ENCODE data around the gene SERPINE2.
A peak's percentile ranks its signal among the peaks of the same experiment; 100 is the strongest.

SERPINE2 gene

DNA sequence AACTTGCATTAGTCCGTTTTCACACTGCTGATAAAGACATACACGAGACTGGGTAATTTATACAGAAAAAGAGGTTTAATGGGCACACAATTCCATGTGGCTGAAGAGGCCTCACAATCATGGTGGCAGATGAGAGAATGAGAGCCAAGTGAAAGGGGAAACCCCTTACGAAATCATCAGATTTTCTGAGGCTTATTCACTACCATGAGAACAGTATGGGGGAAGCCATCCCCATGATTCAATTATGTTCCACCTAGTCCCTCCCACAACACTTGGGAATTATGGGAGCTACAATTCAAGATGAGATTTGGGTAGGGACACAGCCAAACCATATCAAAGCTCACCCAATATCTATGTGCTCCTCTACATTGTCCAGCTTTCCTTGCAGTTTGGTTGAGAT is 16.0 kb upstream of the SERPINE2 start:
- H3K9me3 ChIP-seq: no peaks in the 10 kb centered on the region
- H3K4me1 ChIP-seq: no peaks in the 10 kb centered on the region
- no peak overlapping the region for H3K4me3 ChIP-seq
- no peak overlapping the region for H3K27ac ChIP-seq
- no peak for TF ChIP-seq Cebpa-rat (IDR thresholded peaks at IDR 0.05)
- no peak overlapping the region for H3K4me2 ChIP-seq
- H3K27me3 ChIP-seq: no peaks in the 10 kb centered on the region
- no peaks in the 10 kb centered on the region for H4K20me1 ChIP-seq
- H3K9ac ChIP-seq: no peak overlapping the region
- H3K36me3 ChIP-seq: no peaks in the 10 kb centered on the region

DNA sequence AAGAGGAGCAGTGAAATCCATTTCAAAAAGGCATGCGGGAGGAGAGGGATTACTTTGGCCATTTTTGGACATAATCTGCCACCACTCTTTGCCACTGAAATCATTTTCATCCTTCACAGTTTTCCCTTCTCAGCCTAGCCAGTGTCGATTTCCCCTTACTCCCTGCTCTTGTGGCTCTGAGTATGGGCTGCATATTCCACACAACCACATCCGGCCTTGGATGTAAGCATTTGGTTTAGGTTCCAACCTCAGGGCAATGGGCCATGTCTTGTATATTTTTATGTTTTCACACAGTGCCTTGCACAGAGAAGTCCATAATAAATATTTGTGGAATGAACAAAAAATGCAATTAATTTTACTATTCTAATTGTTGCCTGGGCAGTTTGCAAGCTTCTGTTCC is 7.7 kb upstream of the SERPINE2 start:
- no peaks in the 10 kb centered on the region for H3K9me3 ChIP-seq
- no peak overlapping the region for H3K4me2 ChIP-seq
- no peaks in the 10 kb centered on the region for H3K4me1 ChIP-seq
- no peaks in the 10 kb centered on the region for H3K27me3 ChIP-seq
- H3K36me3 ChIP-seq: no peaks in the 10 kb centered on the region
- H3K4me3 ChIP-seq: no peak overlapping the region
- TF ChIP-seq Cebpa-rat (IDR thresholded peaks at IDR 0.05): no peak
- H3K27ac ChIP-seq: no peak overlapping the region
- H4K20me1 ChIP-seq: no peaks in the 10 kb centered on the region
- H3K9ac ChIP-seq: no peak overlapping the region

DNA sequence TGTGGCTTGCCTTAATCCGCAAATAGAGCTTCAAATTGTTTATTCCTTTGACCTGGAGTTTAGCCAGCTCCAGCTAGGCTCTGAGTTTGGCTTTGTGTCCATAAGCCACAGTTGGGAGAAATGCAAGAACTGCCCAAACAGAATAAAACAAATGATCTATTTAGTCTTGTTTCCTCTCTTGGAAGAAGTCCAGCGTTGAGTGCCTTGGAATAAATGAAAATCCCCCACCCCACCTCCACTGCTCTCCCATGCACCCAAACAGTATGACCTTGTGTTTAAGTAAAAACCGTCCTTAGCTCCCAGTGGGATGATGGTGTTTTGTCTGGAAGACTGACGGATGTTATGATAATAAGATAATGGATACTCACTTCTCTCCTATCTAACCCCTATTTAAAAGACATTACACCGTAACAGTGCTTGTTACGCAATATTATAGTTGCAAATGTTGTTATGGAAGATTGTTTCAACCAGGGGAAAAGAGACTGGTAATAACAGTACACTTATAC is 3.2 kb upstream of the SERPINE2 start:
- H3K36me3 ChIP-seq: no peaks in the 10 kb centered on the region
- peak; percentile 68; the same call in 1 of the 2 replicates for TF ChIP-seq Cebpa-rat (IDR thresholded peaks at IDR 0.05)

DNA sequence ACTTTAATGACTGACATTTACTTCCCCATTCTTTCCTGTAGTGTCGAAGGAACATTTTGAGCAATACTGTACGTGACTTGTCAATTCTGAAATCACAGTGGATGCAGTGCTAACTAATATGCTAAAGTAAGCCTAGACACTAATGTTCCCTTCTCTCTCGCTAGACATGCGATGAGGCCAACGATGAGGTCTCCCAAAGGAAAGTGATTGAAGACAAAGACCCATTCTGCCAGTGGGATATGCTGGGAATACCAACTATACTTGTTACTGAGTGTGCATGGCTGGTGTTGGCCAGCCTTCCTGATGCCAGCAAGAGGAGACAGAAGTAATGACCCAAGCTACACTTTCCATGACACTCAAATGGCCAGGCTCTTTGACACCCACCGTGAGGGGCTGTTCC is 2.5 kb upstream of the SERPINE2 start:
- H3K4me2 ChIP-seq: no peak overlapping the region
- no peak for TF ChIP-seq Cebpa-rat (IDR thresholded peaks at IDR 0.05)
- peaks cover 13% of the 10 kb centered on the region for H3K4me1 ChIP-seq
- H3K36me3 ChIP-seq: no peaks in the 10 kb centered on the region
- no peak overlapping the region for H3K9ac ChIP-seq
- H4K20me1 ChIP-seq: peaks cover 7% of the 10 kb centered on the region
- no peaks in the 10 kb centered on the region for H3K9me3 ChIP-seq
- H3K27me3 ChIP-seq: no peaks in the 10 kb centered on the region
- H3K4me3 ChIP-seq: no peak overlapping the region
- H3K27ac ChIP-seq: no peak overlapping the region

More for the DNA sequence above, 3.2 kb upstream of the SERPINE2 start:
- Histone ChIP-seq H3K4me3 (no peak overlapping the region), H3K9ac (no peak overlapping the region), H3K27ac (no peak overlapping the region), H3K27me3 (no peaks in the 10 kb centered on the region), H3K4me1 (peaks cover 10% of the 10 kb centered on the region), H3K4me2 (no peak overlapping the region), H3K9me3 (no peaks in the 10 kb centered on the region), H4K20me1 (peaks cover 5% of the 10 kb centered on the region)

DNA sequence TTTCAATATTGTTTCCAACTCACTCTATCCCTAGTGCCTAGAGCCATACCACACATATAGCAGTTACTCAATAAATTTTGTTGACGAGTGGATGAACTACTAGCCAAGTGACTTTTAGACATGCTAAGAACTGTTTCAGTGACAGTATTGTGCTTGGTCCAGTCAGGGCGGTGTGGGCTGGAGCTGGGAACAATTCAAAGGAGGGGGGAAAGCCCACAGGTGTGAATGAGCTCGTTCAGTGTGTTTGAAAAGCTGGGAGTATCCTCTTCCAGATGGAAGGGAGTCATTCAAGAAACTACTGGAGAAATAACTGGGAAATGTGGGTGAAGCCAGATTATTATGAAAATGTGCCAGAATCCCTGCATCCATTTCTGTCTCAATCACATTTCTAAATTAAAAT is 1.7 kb upstream of the SERPINE2 start:
- Histone ChIP-seq H3K4me2 (no peak overlapping the region), H3K4me1 (peaks cover 13% of the 10 kb centered on the region), H3K9me3 (no peaks in the 10 kb centered on the region), H3K36me3 (no peaks in the 10 kb centered on the region), H4K20me1 (peaks cover 7% of the 10 kb centered on the region), H3K27ac (no peak overlapping the region), H3K9ac (no peak overlapping the region), H3K27me3 (no peaks in the 10 kb centered on the region), H3K4me3 (no peak overlapping the region)
- no peak for TF ChIP-seq Cebpa-rat (IDR thresholded peaks at IDR 0.05)

DNA sequence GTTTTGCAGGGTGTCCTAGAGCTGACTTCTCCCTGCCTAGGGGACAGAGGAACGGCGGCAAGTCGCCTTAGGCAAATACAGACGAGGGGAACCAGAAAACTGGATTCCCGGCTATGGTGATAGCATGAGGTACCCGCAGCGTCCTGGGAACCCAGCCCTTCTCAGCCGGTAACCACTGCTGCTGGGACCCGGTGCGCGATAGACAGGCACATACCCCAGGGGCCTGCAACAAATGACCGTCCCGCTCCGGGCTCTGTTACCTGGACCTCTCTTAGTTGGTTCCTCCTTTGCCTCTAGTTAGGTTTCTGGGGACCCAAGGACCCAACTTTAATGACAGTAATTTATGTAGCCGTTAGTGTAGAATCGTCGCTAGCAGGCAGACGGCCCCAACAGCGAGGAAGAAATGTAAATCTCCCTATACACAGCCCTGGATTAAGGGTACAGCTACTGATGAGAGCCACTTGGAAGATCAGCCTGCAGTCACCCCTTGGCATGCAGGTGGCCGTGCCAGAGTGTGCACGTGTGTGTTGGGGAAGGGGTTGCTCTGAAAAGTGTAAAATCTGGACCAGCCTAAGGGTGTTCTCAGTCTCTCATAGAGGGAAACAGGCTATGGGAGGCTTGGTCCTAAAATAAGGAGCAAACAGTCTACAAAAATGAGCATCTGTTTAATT is 819 bp upstream of the SERPINE2 start:
- no peaks in the 10 kb centered on the region for H3K27me3 ChIP-seq
- TF ChIP-seq Cebpa-rat (IDR thresholded peaks at IDR 0.05): no peak
- peak overlapping the region; percentile 73 for H3K9ac ChIP-seq
- peak overlapping the region; percentile 89 for H3K4me3 ChIP-seq
- H3K9me3 ChIP-seq: no peaks in the 10 kb centered on the region
- H3K36me3 ChIP-seq: no peaks in the 10 kb centered on the region
- H4K20me1 ChIP-seq: peaks cover 7% of the 10 kb centered on the region
- peak overlapping the region; percentile 81; the same call in 1 of the 2 replicates for H3K27ac ChIP-seq
- peaks cover 13% of the 10 kb centered on the region for H3K4me1 ChIP-seq
- H3K4me2 ChIP-seq: peak overlapping the region; percentile 95

DNA sequence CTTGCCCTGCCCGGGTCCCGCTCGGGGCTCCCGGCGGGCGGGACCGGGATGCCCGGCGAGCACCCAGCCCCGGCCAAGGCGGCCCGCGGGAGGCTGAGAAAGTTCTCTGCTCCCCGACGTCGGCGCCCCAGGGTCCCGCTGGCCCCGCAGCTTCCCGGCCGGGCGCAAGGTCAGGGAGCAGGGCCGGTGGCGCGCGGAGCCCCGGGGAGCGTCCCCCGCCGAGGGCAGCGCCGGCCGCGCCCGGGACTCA is 331 bp downstream of the SERPINE2 start:
- Histone ChIP-seq H3K9me3 (no peaks in the 10 kb centered on the region), H3K4me1 (peaks cover 22% of the 10 kb centered on the region), H3K27ac (peak overlapping the region; percentile 81), H3K4me3 (peak overlapping the region; percentile 89), H4K20me1 (peaks cover 7% of the 10 kb centered on the region), H3K27me3 (no peaks in the 10 kb centered on the region), H3K4me2 (peak overlapping the region; percentile 95), H3K36me3 (no peaks in the 10 kb centered on the region), H3K9ac (peak overlapping the region; percentile 82)
- TF ChIP-seq Cebpa-rat (IDR thresholded peaks at IDR 0.05): no peak

DNA sequence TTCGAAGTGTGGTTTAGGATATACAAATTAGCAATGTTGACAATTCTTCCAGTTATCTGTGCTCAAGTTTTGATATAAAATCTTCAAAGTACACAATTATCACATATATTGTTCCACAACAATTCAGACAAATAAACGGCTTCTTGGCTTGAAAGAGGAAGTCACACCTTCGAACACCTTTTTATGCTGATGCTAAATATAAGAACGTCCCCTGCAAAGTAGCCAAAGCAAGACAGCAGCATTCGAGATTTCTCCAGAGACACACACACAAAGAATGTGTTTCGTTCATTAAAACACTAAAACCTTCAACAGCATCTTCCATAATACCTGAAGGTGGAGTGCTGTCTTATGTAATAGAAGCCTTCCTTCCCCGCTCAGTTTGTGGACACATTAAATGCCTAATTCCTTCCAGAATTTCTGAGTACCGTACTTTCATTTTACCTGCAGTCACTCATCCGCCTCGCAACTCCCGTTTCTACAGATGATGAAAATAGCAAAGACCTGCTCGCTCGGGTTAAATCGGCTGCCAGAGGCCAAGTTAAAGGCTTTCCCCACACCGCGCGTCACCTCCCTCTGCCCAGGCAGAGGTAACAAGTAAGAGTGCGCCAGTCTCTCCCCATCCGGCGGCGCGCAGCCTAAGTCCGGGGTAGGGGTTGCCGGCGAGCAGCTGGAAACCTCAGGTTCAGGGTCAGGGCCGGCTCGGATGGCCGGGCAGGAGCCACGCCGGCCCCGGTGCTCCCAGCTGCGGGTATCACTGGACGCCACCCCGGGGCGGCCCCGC is 847 bp downstream of the SERPINE2 start:
- H3K36me3 ChIP-seq: no peaks in the 10 kb centered on the region
- peaks cover 7% of the 10 kb centered on the region for H4K20me1 ChIP-seq
- peaks cover 27% of the 10 kb centered on the region for H3K4me1 ChIP-seq
- peak overlapping the region; percentile 81 for H3K27ac ChIP-seq
- H3K9ac ChIP-seq: peak overlapping the region; percentile 82
- H3K27me3 ChIP-seq: no peaks in the 10 kb centered on the region
- H3K4me2 ChIP-seq: peak overlapping the region; percentile 95
- peak overlapping the region; percentile 89 for H3K4me3 ChIP-seq
- no peak for TF ChIP-seq Cebpa-rat (IDR thresholded peaks at IDR 0.05)
- H3K9me3 ChIP-seq: no peaks in the 10 kb centered on the region

DNA sequence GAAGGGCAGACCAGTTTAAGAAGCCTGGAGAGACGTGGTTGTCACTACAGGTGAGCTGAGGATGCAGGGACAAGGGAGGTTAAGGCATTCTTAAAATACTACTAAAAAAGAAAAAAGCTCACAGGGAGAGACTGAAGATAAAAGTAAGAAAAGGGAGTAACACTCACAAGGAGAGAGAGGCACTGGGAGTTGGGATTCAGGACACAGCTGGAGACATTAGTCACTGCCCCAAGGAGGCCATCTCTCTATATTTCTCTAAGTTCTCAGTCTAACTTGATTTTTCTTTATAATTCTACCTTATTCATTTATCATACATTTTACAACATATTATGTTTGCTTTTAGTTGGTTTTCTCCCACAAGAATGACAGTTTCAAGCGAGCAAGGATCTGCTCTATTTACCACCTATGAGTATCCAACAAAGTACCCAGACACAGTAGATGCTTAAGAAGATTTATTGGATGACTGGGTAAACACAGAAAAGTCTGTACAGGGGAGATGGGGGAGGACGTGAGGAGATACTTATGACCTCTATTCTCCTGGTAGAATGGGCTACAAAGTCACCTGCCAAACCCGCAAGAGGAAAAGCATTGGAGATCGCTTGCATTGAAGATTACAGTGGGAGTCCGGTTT is 2.2 kb downstream of the SERPINE2 start:
- H3K4me2 ChIP-seq: peak overlapping the region; percentile 95
- H3K9ac ChIP-seq: no peak overlapping the region
- TF ChIP-seq Cebpa-rat (IDR thresholded peaks at IDR 0.05): no peak
- H3K27ac ChIP-seq: no peak overlapping the region
- no peaks in the 10 kb centered on the region for H3K27me3 ChIP-seq
- no peak overlapping the region for H3K4me3 ChIP-seq
- H3K9me3 ChIP-seq: no peaks in the 10 kb centered on the region
- no peaks in the 10 kb centered on the region for H3K36me3 ChIP-seq
- H4K20me1 ChIP-seq: peaks cover 7% of the 10 kb centered on the region
- H3K4me1 ChIP-seq: peaks cover 41% of the 10 kb centered on the region

DNA sequence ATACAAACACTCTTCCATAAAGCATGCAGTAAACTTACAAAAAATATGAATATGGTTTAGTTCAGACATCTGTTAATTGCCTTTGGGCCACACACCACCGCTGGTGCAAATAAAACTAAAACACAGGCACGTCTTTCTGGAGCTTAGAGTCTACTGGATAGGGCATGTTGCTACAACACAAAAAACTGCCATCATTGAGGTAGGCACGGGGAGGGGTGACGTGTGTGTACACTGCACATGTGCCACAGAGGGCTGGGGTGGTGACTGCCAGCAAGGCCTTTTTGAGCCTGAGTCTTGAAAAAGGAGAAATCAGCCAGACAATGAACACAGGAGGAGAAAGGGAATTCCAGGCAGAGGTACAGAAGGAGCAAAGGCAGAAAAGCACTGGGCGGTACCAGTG is 5.1 kb downstream of the SERPINE2 start:
- H3K27ac ChIP-seq: no peak overlapping the region
- no peak overlapping the region for H3K4me3 ChIP-seq
- no peak for TF ChIP-seq Cebpa-rat (IDR thresholded peaks at IDR 0.05)
- peak overlapping the region; percentile 38; the same call in 1 of the 2 replicates for H3K4me2 ChIP-seq
- H3K9ac ChIP-seq: no peak overlapping the region
- H3K9me3 ChIP-seq: peaks cover 15% of the 10 kb centered on the region
- peaks cover 7% of the 10 kb centered on the region for H4K20me1 ChIP-seq
- peaks cover 15% of the 10 kb centered on the region for H3K36me3 ChIP-seq
- no peaks in the 10 kb centered on the region for H3K27me3 ChIP-seq
- H3K4me1 ChIP-seq: peaks cover 44% of the 10 kb centered on the region
